Liver (tissue), 3 donors: ENCODE measurements around the gene PDE4D.

Experiments used
- GABPA ChIP-seq, 2 donors: IDR thresholded peaks in 1 of 2; conservative IDR thresholded peaks in 1 of 2; 2 replicates each; pipeline ENCODE4 v1.6.1; 2016; ENCODE audit warnings: antibody characterized with exemption in 2 of 2, mild to moderate bottlenecking in 1 of 2, moderate library complexity in 1 of 2
- HNF4G ChIP-seq: IDR thresholded peaks from 2 replicates; pipeline ENCODE4 v1.6.1; 2016; ENCODE audit warnings: antibody characterized with exemption
- JUND ChIP-seq, 2 donors: IDR thresholded peaks; 2 replicates each; pipeline ENCODE4 v1.6.1; 2016; ENCODE audit warnings: antibody characterized with exemption in 2 of 2
- RXRA ChIP-seq, 2 donors: IDR thresholded peaks; 2 replicates each; pipeline ENCODE4 v1.6.1; 2017 to 2018; ENCODE audit warnings: antibody characterized with exemption in 2 of 2, mild to moderate bottlenecking in 1 of 2
- TAF1 ChIP-seq: conservative IDR thresholded peaks from 2 replicates; pipeline ENCODE4 v1.6.1; 2016; ENCODE audit warnings: antibody characterized with exemption, mild to moderate bottlenecking
- YY1 ChIP-seq: IDR thresholded peaks from 2 replicates; pipeline ENCODE4 v1.6.1; 2016; ENCODE audit warnings: antibody characterized with exemption, mild to moderate bottlenecking
- TF ChIP-seq, protein P1 (sequence below): fragments of 150-350 bp; IDR thresholded peaks from 2 replicates; pipeline ENCODE4 v1.5.1; 2017; ENCODE audit warnings: improper control_type of control experiment, low read depth, low read length; ENCODE audit not compliant: missing input control
- TF ChIP-seq, protein P2 (sequence below): IDR thresholded peaks from 2 replicates; pipeline ENCODE4 v1.6.1; 2016; ENCODE audit warnings: antibody characterized with exemption, mild to moderate bottlenecking
- TF ChIP-seq, protein P3 (sequence below): IDR thresholded peaks from 2 replicates; pipeline ENCODE4 v1.6.1; 2016; ENCODE audit warnings: antibody characterized with exemption
- TF ChIP-seq, protein P4 (sequence below): IDR thresholded peaks from 2 replicates; pipeline ENCODE4 v1.6.1; 2016; ENCODE audit warnings: antibody characterized with exemption
- donor health status: healthy.
- donor health status: healthy.

DNA sequence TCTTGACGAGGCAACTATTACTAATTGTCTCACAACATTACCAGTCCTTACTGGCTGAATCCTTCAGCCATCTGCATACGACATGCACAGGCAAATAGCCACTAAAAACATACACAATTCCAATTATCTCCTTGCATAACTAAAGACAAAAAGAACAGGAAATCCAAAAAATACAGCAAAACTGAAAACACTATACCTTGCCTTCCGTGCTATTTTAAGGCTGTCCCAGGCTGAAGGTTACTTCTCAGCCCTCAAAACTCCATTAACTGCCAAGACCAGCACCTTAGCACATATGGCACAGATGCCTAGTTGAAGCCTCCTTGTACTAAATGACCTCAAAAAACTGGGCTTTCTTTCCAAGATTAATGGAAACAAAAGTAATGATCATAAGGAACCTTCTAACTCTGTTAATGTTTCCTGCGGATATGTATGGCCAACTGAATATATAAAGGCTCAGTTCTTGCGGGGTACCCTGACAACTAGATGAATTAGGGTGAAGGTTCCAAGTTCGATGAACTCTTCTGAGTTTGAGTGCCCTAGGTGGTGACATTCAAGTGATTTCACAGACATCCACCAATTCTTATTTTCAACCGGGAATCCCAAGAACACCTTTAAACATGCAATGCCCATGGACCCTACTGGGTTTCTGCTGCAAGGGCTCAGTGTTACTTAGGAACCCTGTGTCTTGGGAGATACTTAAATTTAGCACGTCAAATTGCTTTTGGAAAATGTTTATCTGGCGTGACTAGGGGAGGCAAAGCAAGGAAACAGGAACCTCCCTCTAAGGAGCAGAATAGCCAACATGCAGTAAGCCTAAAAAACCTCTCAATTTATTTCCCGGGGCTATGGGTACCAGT is 855.4 kb downstream of the PDE4D start:
- TF ChIP-seq, protein P1, sequence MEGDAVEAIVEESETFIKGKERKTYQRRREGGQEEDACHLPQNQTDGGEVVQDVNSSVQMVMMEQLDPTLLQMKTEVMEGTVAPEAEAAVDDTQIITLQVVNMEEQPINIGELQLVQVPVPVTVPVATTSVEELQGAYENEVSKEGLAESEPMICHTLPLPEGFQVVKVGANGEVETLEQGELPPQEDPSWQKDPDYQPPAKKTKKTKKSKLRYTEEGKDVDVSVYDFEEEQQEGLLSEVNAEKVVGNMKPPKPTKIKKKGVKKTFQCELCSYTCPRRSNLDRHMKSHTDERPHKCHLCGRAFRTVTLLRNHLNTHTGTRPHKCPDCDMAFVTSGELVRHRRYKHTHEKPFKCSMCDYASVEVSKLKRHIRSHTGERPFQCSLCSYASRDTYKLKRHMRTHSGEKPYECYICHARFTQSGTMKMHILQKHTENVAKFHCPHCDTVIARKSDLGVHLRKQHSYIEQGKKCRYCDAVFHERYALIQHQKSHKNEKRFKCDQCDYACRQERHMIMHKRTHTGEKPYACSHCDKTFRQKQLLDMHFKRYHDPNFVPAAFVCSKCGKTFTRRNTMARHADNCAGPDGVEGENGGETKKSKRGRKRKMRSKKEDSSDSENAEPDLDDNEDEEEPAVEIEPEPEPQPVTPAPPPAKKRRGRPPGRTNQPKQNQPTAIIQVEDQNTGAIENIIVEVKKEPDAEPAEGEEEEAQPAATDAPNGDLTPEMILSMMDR: no peak
- TF ChIP-seq, protein P2, sequence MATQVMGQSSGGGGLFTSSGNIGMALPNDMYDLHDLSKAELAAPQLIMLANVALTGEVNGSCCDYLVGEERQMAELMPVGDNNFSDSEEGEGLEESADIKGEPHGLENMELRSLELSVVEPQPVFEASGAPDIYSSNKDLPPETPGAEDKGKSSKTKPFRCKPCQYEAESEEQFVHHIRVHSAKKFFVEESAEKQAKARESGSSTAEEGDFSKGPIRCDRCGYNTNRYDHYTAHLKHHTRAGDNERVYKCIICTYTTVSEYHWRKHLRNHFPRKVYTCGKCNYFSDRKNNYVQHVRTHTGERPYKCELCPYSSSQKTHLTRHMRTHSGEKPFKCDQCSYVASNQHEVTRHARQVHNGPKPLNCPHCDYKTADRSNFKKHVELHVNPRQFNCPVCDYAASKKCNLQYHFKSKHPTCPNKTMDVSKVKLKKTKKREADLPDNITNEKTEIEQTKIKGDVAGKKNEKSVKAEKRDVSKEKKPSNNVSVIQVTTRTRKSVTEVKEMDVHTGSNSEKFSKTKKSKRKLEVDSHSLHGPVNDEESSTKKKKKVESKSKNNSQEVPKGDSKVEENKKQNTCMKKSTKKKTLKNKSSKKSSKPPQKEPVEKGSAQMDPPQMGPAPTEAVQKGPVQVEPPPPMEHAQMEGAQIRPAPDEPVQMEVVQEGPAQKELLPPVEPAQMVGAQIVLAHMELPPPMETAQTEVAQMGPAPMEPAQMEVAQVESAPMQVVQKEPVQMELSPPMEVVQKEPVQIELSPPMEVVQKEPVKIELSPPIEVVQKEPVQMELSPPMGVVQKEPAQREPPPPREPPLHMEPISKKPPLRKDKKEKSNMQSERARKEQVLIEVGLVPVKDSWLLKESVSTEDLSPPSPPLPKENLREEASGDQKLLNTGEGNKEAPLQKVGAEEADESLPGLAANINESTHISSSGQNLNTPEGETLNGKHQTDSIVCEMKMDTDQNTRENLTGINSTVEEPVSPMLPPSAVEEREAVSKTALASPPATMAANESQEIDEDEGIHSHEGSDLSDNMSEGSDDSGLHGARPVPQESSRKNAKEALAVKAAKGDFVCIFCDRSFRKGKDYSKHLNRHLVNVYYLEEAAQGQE: no peak
- TF ChIP-seq, protein P3, sequence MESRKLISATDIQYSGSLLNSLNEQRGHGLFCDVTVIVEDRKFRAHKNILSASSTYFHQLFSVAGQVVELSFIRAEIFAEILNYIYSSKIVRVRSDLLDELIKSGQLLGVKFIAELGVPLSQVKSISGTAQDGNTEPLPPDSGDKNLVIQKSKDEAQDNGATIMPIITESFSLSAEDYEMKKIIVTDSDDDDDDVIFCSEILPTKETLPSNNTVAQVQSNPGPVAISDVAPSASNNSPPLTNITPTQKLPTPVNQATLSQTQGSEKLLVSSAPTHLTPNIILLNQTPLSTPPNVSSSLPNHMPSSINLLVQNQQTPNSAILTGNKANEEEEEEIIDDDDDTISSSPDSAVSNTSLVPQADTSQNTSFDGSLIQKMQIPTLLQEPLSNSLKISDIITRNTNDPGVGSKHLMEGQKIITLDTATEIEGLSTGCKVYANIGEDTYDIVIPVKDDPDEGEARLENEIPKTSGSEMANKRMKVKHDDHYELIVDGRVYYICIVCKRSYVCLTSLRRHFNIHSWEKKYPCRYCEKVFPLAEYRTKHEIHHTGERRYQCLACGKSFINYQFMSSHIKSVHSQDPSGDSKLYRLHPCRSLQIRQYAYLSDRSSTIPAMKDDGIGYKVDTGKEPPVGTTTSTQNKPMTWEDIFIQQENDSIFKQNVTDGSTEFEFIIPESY: no peak
- TF ChIP-seq, protein P4, sequence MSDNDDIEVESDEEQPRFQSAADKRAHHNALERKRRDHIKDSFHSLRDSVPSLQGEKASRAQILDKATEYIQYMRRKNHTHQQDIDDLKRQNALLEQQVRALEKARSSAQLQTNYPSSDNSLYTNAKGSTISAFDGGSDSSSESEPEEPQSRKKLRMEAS: no peak
- TF ChIP-seq YY1: no peak
- no peak for TF ChIP-seq RXRA (IDR thresholded peaks at IDR 0.05)
- no peak for TF ChIP-seq GABPA (IDR thresholded peaks at IDR 0.05 in 1 of 2, conservative IDR thresholded peaks at IDR 0.05 in 1 of 2)
- no peak for TF ChIP-seq JUND (IDR thresholded peaks at IDR 0.05)
- no peak for TF ChIP-seq HNF4G
- no peak for TF ChIP-seq TAF1
